ENCODE measurements around the gene WNT3A. TPM values are rescaled to one million over a fixed set of nuclear protein-coding genes. Genes with fewer than 3 reads are reported as not detected.

WNT3A gene
- polyA plus RNA-seq, 1 experiment, result not detected

DNA sequence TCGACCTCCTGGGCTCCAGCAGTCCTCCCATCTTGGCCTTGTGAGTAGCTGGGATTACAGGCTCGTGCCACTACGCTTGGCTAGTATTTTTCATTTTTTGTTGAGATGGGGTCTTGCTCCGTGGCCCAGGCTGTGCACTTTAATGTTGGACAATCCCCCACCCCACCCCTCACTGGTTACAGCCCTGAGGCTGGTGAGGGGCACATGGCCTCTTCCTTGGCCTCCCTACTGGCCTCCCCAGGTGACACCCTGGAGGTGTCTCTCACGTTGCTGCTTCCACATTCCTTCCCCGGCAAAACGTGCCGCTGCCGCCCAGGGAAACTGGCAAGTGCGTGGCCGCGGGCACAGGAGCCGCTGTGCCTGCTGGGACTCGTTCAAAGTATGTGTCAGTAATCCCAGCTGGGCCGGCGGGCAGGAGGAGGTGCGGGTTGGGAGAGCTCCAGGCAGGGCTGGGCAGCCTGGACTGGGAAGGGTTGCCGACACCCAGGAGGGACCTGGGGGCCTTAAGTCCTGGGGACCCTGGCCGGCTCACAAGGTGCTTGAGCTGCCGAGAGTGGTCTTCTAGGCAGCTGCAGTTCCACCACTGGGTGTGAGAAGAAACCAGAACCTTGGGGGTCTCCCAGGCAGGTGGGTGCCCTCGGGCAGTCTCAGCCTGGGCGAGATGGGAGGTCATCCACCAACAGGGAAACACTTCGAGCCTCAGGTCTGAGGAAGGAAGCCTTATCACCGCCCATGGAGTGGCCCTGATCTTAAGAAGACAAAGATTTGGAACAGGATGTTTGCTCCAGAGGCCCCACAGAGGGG lies 6.5 kb downstream of the WNT3A start:
- peaks cover 14% of the 10 kb centered on the region for H3K27me3 ChIP-seq (ENCODE audit: control insufficient read depth, insufficient read depth, low read length)
- no peak for DNase-seq (ENCODE audit: low read depth)
- H3K4me3 ChIP-seq (ENCODE audit: low read depth, low read length), result no peak overlapping the region
- H3K36me3 ChIP-seq (ENCODE audit: control insufficient read depth, insufficient read depth, low read length), result no peaks in the 10 kb centered on the region
- TF ChIP-seq, protein P1, sequence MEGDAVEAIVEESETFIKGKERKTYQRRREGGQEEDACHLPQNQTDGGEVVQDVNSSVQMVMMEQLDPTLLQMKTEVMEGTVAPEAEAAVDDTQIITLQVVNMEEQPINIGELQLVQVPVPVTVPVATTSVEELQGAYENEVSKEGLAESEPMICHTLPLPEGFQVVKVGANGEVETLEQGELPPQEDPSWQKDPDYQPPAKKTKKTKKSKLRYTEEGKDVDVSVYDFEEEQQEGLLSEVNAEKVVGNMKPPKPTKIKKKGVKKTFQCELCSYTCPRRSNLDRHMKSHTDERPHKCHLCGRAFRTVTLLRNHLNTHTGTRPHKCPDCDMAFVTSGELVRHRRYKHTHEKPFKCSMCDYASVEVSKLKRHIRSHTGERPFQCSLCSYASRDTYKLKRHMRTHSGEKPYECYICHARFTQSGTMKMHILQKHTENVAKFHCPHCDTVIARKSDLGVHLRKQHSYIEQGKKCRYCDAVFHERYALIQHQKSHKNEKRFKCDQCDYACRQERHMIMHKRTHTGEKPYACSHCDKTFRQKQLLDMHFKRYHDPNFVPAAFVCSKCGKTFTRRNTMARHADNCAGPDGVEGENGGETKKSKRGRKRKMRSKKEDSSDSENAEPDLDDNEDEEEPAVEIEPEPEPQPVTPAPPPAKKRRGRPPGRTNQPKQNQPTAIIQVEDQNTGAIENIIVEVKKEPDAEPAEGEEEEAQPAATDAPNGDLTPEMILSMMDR (IDR thresholded peaks at IDR 0.05; ENCODE audit: insufficient read depth, low read depth, low read length), result no peak
- ChIA-PET POLR2A (interaction anchor here (0.6 kb wide), 1 partner anchor 38 kb away, joined by 3 read pairs; no protein-coding TSS in a partner anchor), CTCF (interaction anchor here (0.6 to 7.4 kb wide), 4 partner anchors 11 to 60 kb away, joined by 3 to 34 read pairs (median 3); no protein-coding TSS in a partner anchor)

DNA sequence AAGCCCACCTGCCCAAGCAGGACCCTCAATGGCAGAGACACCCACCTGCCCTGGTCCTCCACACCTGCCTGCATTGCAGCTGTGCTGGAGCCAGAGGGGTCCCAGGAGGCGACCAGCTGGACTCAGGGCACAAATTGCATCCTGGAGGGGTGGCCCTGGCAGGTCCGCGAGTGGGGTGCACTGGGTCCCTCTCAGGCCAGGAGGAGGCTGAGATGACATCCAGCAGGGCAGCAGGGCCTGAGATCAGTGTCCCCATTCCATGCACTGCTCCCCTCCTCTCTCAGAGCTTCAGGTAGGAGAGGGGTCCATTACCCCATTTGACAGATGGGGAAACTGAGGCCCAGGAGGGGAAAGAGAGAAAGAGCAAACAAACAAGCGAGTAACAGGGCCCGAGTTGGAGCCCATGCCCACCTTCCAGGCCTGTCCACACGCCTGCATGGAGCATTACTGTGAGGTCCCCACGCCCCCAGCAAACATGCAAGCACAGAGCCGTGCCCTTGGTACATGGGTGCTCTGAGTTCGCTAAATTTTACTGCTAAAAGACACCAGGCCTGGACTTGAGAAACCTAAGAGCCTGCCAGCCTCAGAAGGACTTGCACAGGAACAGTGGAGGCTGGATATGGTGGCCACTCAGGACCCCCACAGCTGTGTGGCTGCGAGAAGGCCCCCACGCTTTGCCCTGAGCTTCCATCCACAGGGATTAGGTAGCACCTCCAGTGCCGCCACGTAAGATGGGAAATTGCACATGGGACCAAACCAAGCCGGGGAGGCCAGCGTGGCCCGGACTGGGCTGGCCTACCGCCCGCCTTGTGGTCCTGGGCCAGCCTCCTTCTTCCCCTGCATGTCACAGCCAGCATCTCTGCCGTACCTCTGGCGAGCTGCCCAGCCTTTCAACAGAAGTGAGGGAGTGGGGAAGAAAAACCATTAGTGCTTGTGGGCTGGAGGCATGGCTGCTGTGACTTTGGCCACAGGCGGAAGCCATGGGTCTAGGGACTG lies 7.4 kb downstream of the WNT3A start:
- Histone ChIP-seq H3K4me3 (ENCODE audit: low read depth, low read length) (no peak overlapping the region), H3K36me3 (ENCODE audit: control insufficient read depth, insufficient read depth, low read length) (no peaks in the 10 kb centered on the region), H3K27me3 (ENCODE audit: control insufficient read depth, insufficient read depth, low read length) (peaks cover 11% of the 10 kb centered on the region)
- TF ChIP-seq, protein P1 (IDR thresholded peaks at IDR 0.05; ENCODE audit: insufficient read depth, low read depth, low read length), result no peak
- POLR2A ChIA-PET, result no interaction called here
- no peak for DNase-seq (ENCODE audit: low read depth)
- CTCF ChIA-PET, result interaction anchor here (0.6 to 7.4 kb wide), 5 partner anchors 8 to 26 kb away, joined by 3 to 34 read pairs (median 3); no protein-coding TSS in a partner anchor

DNA sequence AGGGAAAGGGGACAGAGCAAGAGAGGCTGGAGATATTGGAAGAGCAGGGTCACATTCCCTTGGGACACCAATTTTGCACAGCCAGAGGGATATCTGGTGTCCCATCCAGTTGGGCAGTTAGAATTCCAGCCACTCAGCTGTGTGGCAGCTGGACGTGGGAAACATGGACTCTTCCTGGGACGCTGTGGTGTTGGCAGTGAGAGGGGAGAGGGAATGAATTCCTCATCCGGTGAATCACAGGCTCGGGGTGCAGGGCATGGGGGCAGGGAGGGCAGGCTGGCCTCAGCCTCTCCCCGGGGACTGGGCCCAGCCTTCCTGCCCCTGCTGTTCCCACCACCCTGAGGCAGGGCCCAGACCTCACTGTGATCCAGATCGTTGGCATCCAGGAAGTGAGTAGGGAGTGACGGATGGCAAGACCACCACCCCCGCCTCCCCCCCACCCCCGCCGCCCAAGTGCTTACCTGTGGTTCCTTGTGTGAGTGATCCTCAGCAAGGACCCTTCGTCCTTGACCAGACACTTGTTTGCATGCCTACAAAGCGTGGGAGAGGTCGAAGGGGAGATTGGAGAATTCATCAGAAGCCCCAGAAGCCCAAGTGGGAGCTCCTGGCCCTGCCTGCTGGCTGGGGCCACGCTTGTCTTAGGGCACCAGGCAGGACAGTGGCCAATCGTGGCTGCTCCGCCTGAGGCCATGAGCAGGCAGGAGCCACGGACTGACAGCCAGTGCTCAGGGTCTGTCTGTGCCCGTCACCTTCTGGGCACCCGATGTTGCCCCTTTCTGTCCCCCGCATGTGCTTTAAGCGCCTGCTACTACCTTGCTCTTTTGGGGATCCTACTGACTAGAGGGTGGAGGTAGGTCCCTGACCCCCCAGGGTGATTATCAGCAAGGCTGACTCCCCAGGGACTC lies 8.7 kb downstream of the WNT3A start:
- H3K4me3 ChIP-seq (ENCODE audit: low read depth, low read length), result no peak overlapping the region
- peaks cover under 1% of the 10 kb centered on the region; the same call in 1 of the 2 replicates for H3K27me3 ChIP-seq (ENCODE audit: control insufficient read depth, insufficient read depth, low read length)
- TF ChIP-seq, protein P1 (IDR thresholded peaks at IDR 0.05; ENCODE audit: insufficient read depth, low read depth, low read length), result no peak
- POLR2A ChIA-PET, result no interaction called here
- H3K36me3 ChIP-seq (ENCODE audit: control insufficient read depth, insufficient read depth, low read length), result no peaks in the 10 kb centered on the region
- CTCF ChIA-PET, result interaction anchor here (0.9 to 7.4 kb wide), 2 partner anchors 10 to 17 kb away, joined by 3 to 34 read pairs; no protein-coding TSS in a partner anchor
- peak; percentile 1 for DNase-seq (ENCODE audit: low read depth)

DNA sequence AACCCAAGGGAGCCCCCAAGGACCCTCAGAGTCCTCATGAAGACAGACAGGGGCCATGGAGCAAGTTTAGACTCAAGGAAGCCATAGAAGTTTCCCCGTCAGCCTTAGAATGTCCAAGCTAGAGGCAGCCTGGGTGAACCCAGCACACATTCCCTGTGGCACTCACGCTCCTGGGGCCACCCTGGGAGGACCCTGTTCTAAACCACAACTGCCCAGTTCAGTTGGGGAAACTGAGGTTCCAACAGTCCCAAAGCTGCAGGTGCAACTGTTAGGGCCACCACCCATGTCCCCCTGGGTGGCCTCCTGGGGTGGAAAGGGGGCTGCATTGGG lies 9.3 kb downstream of the WNT3A start:
- no peak for DNase-seq (ENCODE audit: low read depth)
- H3K27me3 ChIP-seq (ENCODE audit: control insufficient read depth, insufficient read depth, low read length), result no peaks in the 10 kb centered on the region; the same call in 1 of the 2 replicates
- H3K36me3 ChIP-seq (ENCODE audit: control insufficient read depth, insufficient read depth, low read length), result no peaks in the 10 kb centered on the region
- no peak overlapping the region for H3K4me3 ChIP-seq (ENCODE audit: low read depth, low read length)
- ChIA-PET POLR2A (no interaction called here), CTCF (interaction anchor here (1.5 to 7.4 kb wide), 2 partner anchors 12 to 17 kb away, joined by 5 to 34 read pairs; no protein-coding TSS in a partner anchor)
- TF ChIP-seq, protein P1 (IDR thresholded peaks at IDR 0.05; ENCODE audit: insufficient read depth, low read depth, low read length), result no peak

All from BJ (cell line).